H1 (cell line): Measurements from ENCODE around the gene DPF1. TPM values are rescaled to one million over a fixed set of nuclear protein-coding genes. Genes with fewer than 3 reads are reported as not detected.

Source experiments
- ATF2 ChIP-seq: IDR thresholded peaks from 2 replicates; pipeline ENCODE4 v1.6.1; 2012; ENCODE audit warnings: low read length, inconsistent platforms
- CBX8 ChIP-seq: fragments of 300-800, 300-1000 bp; sonication (generic); IDR thresholded peaks from 2 replicates; pipeline ENCODE4 v1.7.1; 2016; ENCODE audit warnings: low read depth, low read length, borderline replicate concordance
- CTBP2 ChIP-seq: IDR thresholded peaks from 2 replicates; pipeline ENCODE4 v1.7.0; 2011; ENCODE audit warnings: borderline replicate concordance, mild to moderate bottlenecking, moderate library complexity, mixed read lengths, low read length; ENCODE audit not compliant: insufficient read depth, insufficient read length
- E2F6 ChIP-seq: IDR thresholded peaks from 2 replicates; pipeline ENCODE4 v1.6.1; 2012; ENCODE audit warnings: inconsistent platforms
- EP300 ChIP-seq, 2 experiments: IDR thresholded peaks; 1 replicate in 1 of 2; 2 replicates in 1 of 2; pipeline ENCODE4 v1.6.1; 2011 to 2012; ENCODE audit warnings: low read depth in 2 of 2, low read length in 2 of 2, mild to moderate bottlenecking in 2 of 2, borderline replicate concordance in 1 of 2, inconsistent platforms in 1 of 2, moderate library complexity in 1 of 2
- GABPA ChIP-seq: IDR thresholded peaks from 2 replicates; pipeline ENCODE4 v1.6.1; 2011; ENCODE audit warnings: mild to moderate bottlenecking, low read length, moderate library complexity, borderline replicate concordance; ENCODE audit not compliant: insufficient read depth
- GTF2F1 ChIP-seq: IDR thresholded peaks from 2 replicates; pipeline ENCODE4 v1.6.1; 2012; ENCODE audit warnings: low read depth, low read length, improper control_type of control experiment, borderline replicate concordance
- JUN ChIP-seq: IDR thresholded peaks from 2 replicates; pipeline ENCODE4 v1.6.1; 2011; ENCODE audit warnings: low read depth, mild to moderate bottlenecking, improper control_type of control experiment, low read length
- MAX ChIP-seq: IDR thresholded peaks from 2 replicates; pipeline ENCODE4 v1.6.1; 2012; ENCODE audit warnings: inconsistent platforms
- NRF1 ChIP-seq: IDR thresholded peaks from 2 replicates; pipeline ENCODE4 v1.6.1; 2011; ENCODE audit warnings: mild to moderate bottlenecking, low read depth, low read length, improper control_type of control experiment
- POLR2AphosphoS5 ChIP-seq: IDR thresholded peaks from 2 replicates; pipeline ENCODE4 v1.6.1; 2011; ENCODE audit warnings: low read depth, low read length
- RNF2 ChIP-seq: fragments of 200-900, 300-1000 bp; sonication (generic); IDR thresholded peaks from 2 replicates; pipeline ENCODE4 v1.7.1; 2016; ENCODE audit warnings: borderline replicate concordance, low read depth, mild to moderate bottlenecking, antibody characterized with exemption, low read length; ENCODE audit not compliant: poor library complexity, severe bottlenecking; ENCODE audit errors: missing control alignments
- RXRA ChIP-seq: IDR thresholded peaks from 2 replicates; pipeline ENCODE4 v1.6.1; 2011; ENCODE audit warnings: low read depth, mild to moderate bottlenecking, low read length, moderate library complexity; ENCODE audit not compliant: insufficient read depth
- SAP30 ChIP-seq: fragments of 300-600 bp; sonication (generic); IDR thresholded peaks from 2 replicates; pipeline ENCODE4 v1.7.1; 2012; ENCODE audit warnings: low read length, moderate library complexity, mild to moderate bottlenecking, inconsistent platforms; ENCODE audit not compliant: insufficient read depth, insufficient replicate concordance
- SIN3A ChIP-seq, 2 experiments: IDR thresholded peaks in 1 of 2; conservative IDR thresholded peaks in 1 of 2; 2 replicates each; pipeline ENCODE4 v1.6.1; 2011 to 2012; ENCODE audit warnings: low read length in 2 of 2, improper control_type of control experiment in 1 of 2, low read depth in 1 of 2, mild to moderate bottlenecking in 1 of 2
- SIRT6 ChIP-seq: IDR thresholded peaks from one replicate; pipeline ENCODE4 v1.7.1; 2012; ENCODE audit warnings: low read length, inconsistent platforms
- SIX5 ChIP-seq: IDR thresholded peaks from 2 replicates; pipeline ENCODE4 v1.6.1; 2011; ENCODE audit warnings: mild to moderate bottlenecking, low read depth, low read length
- SP4 ChIP-seq: IDR thresholded peaks from 2 replicates; pipeline ENCODE4 v1.6.1; 2012; ENCODE audit warnings: low read length, inconsistent platforms
- SUZ12 ChIP-seq: fragments of 200-600 bp; sonication (generic); IDR thresholded peaks from 2 replicates; pipeline ENCODE4 v1.6.1; 2012; ENCODE audit warnings: mild to moderate bottlenecking, inconsistent platforms, low read length, moderate library complexity, mixed read lengths
- polyA plus RNA-seq, 7 experiments: library from polyadenylated mRNA; depleted of rRNA in 3 of 7; stranded (reverse) in 5 of 7; unstranded in 2 of 7; fragments of >200 nt in 5 of 7; fragments of 200-250 nt in 2 of 7; gene quantifications; 1 replicate in 5 of 7; 2 replicates in 1 of 7; 4 replicates in 1 of 7; pipeline versions ENCODE4 v1.2.1 to v1.2.3, GENCODE V29; 2011 to 2013; ENCODE audit warnings: missing spikeins in 2 of 7, mixed read lengths in 2 of 7
- total RNA-seq: library from RNA; stranded (reverse); fragmentation: NEBNext Ultra II Directional; extraction: Animal tissue kit (Norgen Biotek cat#: 25700); gene quantifications from 2 replicates; pipeline ENCODE4 v1.2.1, GENCODE V29; 2021

The DPF1 gene
- total and polyA plus RNA-seq, 2 of the 8 experiments (the other 6 are each of a cell fraction or from before 2014, with no cell fraction given) = 12.9 to 15.6 TPM

GRCh38 chr19:38209671-38210457 is 14.2 kb downstream of the DPF1 start (continued):
- TF ChIP-seq EP300 (IDR thresholded peaks at IDR 0.05; ENCODE audit: borderline replicate concordance in 1 of 2, low read depth in 2 of 2, low read length in 2 of 2) = no peak
- TF ChIP-seq GTF2F1 = no peak
- TF ChIP-seq SAP30 = no peak
- TF ChIP-seq RXRA = no peak
- peak; percentile 32; the same call in 1 of the 2 replicates for TF ChIP-seq MAX
- TF ChIP-seq SIX5 = no peak
- no peak for TF ChIP-seq JUN
- no peak for TF ChIP-seq RNF2
- no peak for TF ChIP-seq CTBP2
- TF ChIP-seq CBX8 = no peak
- no peak for TF ChIP-seq GABPA
- no peak for TF ChIP-seq NRF1
- no peak for TF ChIP-seq SUZ12
- TF ChIP-seq SIRT6 = no peak
- TF ChIP-seq E2F6 = no peak
- TF ChIP-seq SIN3A (conservative IDR thresholded peaks at IDR 0.05 in 1 of 2, IDR thresholded peaks at IDR 0.05 in 1 of 2; ENCODE audit: low read depth in 1 of 2, low read length in 2 of 2) = no peak
- no peak for TF ChIP-seq SP4
- no peak for TF ChIP-seq POLR2AphosphoS5
- TF ChIP-seq ATF2 = no peak
